Measurements from ENCODE around the gene KCNJ18.
"Not testable (repeated sequence)": the region's sequence is repeated elsewhere in the genome, so short reads cannot be mapped to it uniquely, and the experiment has no call there.

KCNJ18 gene

GRCh38 chr17:21702940-21703640 lies 10.8 kb downstream of the KCNJ18 start:
- H3K4me3 ChIP-seq (ENCODE audit: low read depth, low read length): not testable (repeated sequence)

GRCh38 chr17:21703891-21704872 lies 11.9 kb downstream of the KCNJ18 start:
- H3K4me3 ChIP-seq (ENCODE audit: low read depth, low read length): not testable (repeated sequence)

- H3K4me3 ChIP-seq (ENCODE audit: low read depth, low read length): no peak overlapping the region
These were observed 12.8 kb downstream of the KCNJ18 start for GRCh38 chr17:21705021-21705601.

- not testable (repeated sequence) for H3K4me3 ChIP-seq (ENCODE audit: low read depth, low read length)
These were observed 13.4 kb downstream of the KCNJ18 start for GRCh38 chr17:21705746-21706145.

GRCh38 chr17:21706546-21706945 lies 14.2 kb downstream of the KCNJ18 start:
- H3K4me3 ChIP-seq (ENCODE audit: low read depth, low read length): not testable (repeated sequence)

- H3K4me3 ChIP-seq (ENCODE audit: low read depth, low read length): not testable (repeated sequence)
These were observed 14.8 kb downstream of the KCNJ18 start for GRCh38 chr17:21707131-21707530.

GRCh38 chr17:21707711-21708611 lies 15.6 kb downstream of the KCNJ18 start:
- not testable (repeated sequence) for H3K4me3 ChIP-seq (ENCODE audit: low read depth, low read length)

- H3K4me3 ChIP-seq (ENCODE audit: low read depth, low read length): not testable (repeated sequence)
These were observed 16.6 kb downstream of the KCNJ18 start for GRCh38 chr17:21708612-21709535.

- H3K4me3 ChIP-seq (ENCODE audit: low read depth, low read length): not testable (repeated sequence)
These were observed 17.7 kb downstream of the KCNJ18 start for GRCh38 chr17:21709994-21710393.

- not testable (repeated sequence) for H3K4me3 ChIP-seq (ENCODE audit: low read depth, low read length)
These were observed 18.2 kb downstream of the KCNJ18 start for GRCh38 chr17:21710486-21710885.

- no peak overlapping the region for H3K4me3 ChIP-seq (ENCODE audit: low read depth, low read length)
These were observed 18.9 kb downstream of the KCNJ18 start for GRCh38 chr17:21711182-21711581.

GRCh38 chr17:21713020-21713419 lies 20.7 kb downstream of the KCNJ18 start:
- not testable (repeated sequence) for H3K4me3 ChIP-seq (ENCODE audit: low read depth, low read length)

- H3K4me3 ChIP-seq (ENCODE audit: low read depth, low read length): not testable (repeated sequence)
These were observed 21.3 kb downstream of the KCNJ18 start for GRCh38 chr17:21713631-21714030.

- not testable (repeated sequence) for H3K4me3 ChIP-seq (ENCODE audit: low read depth, low read length)
These were observed 22.4 kb downstream of the KCNJ18 start for GRCh38 chr17:21714676-21715075.

GRCh38 chr17:21715877-21716276 lies 23.6 kb downstream of the KCNJ18 start:
- not testable (repeated sequence) for H3K4me3 ChIP-seq (ENCODE audit: low read depth, low read length)

GRCh38 chr17:21718971-21719370 lies 26.6 kb downstream of the KCNJ18 start:
- not testable (repeated sequence) for H3K4me3 ChIP-seq (ENCODE audit: low read depth, low read length)

- not testable (repeated sequence) for H3K4me3 ChIP-seq (ENCODE audit: low read depth, low read length)
These were observed 27.3 kb downstream of the KCNJ18 start for GRCh38 chr17:21719511-21720226.

GRCh38 chr17:21720566-21720965 lies 28.2 kb downstream of the KCNJ18 start:
- not testable (repeated sequence) for H3K4me3 ChIP-seq (ENCODE audit: low read depth, low read length)

GRCh38 chr17:21722268-21722667 lies 29.9 kb downstream of the KCNJ18 start:
- not testable (repeated sequence) for H3K4me3 ChIP-seq (ENCODE audit: low read depth, low read length)

Data from iPS-11a (cell line).